NCI-H82 (cell line): ENCODE data around the gene GATA6.
"Not testable (repeated sequence)": the region's sequence is repeated elsewhere in the genome, so short reads cannot be mapped to it uniquely, and the experiment has no call there.

Source experiments
- DNase-seq: peaks from one replicate; lab custom pipeline; 2025; lab: John Stamatoyannopoulos, UW

The GATA6 gene

GRCh38 chr18:22182884-22183697, 13.7 kb downstream of the GATA6 start:
- no peak for DNase-seq

GRCh38 chr18:22183698-22184170, 14.3 kb downstream of the GATA6 start:
- no peak for DNase-seq

- DNase-seq, result not testable (repeated sequence)
Observed at GRCh38 chr18:22184573-22184972, 15.2 kb downstream of the GATA6 start.

- DNase-seq, result no peak
Observed at GRCh38 chr18:22185273-22185672, 15.9 kb downstream of the GATA6 start.

DNA sequence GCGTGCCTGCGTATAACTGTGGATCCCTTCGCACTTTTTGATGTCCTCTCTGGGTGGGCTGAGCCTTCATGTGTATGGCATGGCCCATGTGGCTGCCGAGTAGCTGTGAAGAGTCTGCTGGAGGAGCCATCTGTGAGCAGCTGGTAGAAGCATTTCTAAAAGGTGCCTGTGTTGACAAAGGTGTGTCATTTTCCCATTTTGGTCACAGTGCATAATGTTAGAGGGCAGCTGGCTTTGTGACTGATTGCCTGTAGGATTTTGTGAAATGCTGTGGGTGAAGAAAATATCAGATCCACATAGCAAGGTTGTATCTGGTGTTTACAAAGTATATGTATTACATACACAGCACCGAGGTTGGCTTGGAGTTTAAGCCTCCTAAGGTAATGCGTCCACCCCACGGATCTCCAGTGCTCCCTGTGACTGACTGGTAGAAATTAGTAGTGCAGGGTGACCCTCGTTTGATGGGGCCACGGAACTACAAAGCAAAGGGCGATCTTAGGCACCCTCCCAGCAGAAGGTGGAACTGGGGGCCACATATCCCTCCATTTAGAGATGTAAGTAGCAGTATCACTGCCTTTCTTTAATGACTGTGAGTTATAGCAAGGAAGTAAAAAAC, 16.5 kb downstream of the GATA6 start:
- no peak for DNase-seq

- no peak for DNase-seq
Observed at GRCh38 chr18:22186484-22186971, 17.1 kb downstream of the GATA6 start.

DNA sequence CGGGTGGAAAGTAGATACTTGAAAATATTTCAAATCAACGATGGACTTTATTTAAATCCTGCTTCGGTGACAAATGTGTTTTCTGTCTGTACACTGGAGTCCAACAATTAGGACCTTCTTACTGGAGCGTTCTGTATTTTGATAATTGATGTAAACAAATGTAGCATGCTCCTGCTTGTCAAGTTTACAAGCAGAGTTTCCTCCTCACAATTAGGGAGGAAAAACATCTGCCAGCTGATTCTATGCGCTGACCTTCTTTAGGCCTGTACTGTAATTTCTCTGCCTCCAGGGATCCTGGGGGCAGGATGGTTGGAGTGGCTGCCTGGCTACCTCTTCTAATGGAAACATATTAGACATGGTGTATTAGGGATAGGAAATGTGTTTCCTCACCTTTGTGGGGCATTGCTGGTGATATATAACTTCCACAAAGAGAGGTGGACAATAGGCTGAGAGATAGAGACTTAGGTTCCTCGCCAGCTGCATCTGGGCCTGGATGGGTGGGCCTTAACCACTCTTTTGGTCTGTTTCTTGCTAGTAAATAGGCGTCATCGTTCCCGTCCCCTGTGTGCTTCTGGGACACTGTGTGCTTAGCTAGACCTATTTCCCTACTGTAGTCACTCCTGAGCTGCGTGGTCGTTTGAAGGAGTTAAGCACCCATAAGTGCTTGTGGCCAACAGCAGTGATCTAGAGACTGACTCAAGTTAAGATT, 19.3 kb downstream of the GATA6 start:
- no peak for DNase-seq

DNA sequence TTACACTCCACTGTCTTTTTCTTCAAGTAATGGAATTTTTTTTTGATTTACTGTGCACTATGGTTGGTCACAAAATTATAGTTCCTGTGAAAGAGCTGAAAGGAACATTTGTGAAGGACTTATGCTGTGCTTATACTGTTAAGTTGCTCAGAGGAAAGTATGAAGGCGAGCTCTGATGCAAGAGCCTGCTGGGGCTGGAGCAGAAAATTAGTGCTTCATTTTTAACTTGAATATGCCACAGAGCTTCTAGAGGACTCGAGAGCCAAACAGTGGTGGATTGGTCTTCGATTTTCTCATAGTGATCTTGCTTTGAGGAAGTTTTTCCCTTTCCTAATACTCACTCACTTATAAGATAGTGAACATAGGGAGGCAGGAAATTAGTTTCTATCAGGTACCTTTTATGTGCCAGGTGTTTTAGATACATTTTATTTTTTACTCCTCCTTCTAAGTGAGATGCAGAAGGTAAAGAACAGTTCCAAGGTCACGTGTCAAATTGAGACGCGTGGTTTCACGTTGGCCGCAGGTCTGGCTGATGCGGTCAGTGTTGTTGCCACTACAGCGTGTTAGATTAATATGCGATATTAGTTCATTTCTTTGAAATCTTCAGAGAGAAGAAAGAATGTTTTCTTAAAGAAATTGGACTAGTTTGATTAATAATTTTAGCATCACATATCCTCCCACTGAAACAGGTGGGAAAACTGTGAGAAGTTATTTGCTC, 20.2 kb downstream of the GATA6 start:
- no peak for DNase-seq

DNA sequence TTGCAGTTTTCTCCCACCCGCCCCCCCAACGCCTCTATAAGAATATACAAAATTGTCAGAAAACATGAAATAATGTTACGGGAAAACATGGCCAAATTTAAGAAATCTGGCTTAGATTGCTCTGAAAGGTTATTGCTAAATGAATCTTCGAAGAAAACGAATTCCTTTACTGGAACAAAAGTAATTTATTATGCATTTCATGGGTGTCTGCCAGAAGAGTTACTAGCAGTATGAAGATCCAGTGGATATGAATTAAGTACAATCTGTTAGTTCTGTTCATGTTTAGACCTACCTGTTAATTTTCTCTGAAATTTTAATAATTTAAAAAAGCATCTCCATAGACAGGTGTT, 21.9 kb downstream of the GATA6 start:
- no peak for DNase-seq

GRCh38 chr18:22191923-22192322, 22.5 kb downstream of the GATA6 start:
- peak; percentile 83 for DNase-seq

DNA sequence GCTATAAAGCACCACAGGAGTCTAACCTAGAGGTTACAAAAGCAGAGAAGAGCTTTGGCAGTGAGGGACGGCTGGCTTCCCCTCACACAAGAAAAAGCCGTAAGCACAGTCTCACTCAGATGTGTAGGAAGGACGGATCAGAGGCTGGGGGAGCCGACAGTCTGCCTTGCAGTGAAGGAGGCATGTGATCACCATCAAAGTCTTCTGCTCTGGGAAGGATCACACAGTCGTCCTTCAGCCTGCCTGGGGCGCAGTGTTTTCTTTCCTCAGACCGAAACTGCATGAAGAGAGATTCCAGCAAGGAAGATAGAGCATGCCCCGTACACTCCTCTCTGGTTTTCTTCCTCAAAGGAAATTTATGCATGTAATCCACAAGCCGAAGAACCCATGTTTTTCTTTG, 24.1 kb downstream of the GATA6 start:
- DNase-seq, result no peak

- DNase-seq, result peak; percentile 22
Observed at GRCh38 chr18:22194151-22194598, 24.8 kb downstream of the GATA6 start.

DNA sequence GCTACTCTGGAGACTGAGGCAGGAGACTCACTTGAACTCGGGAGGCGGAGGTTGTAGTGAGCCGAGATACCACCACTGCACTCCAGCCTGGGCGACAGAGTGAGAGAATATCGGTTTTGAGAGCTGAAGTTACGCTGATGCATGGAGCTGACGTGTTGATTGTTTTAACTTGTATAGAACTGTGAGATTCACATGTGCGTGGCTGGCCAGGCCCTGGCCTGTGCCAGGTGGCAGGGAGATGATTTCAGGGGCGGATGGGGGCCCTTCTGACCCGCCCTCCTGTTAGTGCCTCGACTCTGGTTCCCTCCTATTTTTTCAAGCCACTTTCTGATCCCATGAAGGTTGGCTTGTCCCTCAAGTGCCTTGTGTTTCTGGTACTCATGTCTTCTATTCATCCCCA, 25.7 kb downstream of the GATA6 start:
- no peak for DNase-seq

GRCh38 chr18:22196943-22197342, 27.6 kb downstream of the GATA6 start:
- peak; percentile 28 for DNase-seq

GRCh38 chr18:22197668-22198067, 28.3 kb downstream of the GATA6 start:
- no peak for DNase-seq

- peak; percentile 32 for DNase-seq
Observed at GRCh38 chr18:22198163-22198562, 28.8 kb downstream of the GATA6 start.

GRCh38 chr18:22199005-22199404, 29.6 kb downstream of the GATA6 start:
- no peak for DNase-seq

GRCh38 chr18:22200611-22201225, 31.3 kb downstream of the GATA6 start:
- DNase-seq, result no peak

DNA sequence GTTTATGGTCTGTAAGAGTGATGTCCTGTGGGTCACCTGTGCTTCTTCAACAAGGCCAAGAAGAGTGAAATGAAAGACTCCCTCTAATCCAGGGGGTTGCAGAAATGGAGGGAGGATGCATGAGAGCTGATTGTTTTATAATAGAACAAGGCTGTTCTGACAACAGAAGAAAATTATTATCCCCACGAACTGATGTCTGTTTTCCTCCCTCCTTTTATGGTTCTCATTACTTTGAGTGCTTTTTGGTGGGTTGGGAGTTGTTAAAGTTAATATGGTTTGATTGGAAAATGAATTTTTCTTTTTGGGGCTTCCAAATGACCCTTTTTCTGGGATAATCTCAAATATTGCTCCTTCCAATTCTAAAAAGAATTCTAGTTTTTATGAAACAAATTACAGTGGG, 33.6 kb downstream of the GATA6 start:
- no peak for DNase-seq

DNA sequence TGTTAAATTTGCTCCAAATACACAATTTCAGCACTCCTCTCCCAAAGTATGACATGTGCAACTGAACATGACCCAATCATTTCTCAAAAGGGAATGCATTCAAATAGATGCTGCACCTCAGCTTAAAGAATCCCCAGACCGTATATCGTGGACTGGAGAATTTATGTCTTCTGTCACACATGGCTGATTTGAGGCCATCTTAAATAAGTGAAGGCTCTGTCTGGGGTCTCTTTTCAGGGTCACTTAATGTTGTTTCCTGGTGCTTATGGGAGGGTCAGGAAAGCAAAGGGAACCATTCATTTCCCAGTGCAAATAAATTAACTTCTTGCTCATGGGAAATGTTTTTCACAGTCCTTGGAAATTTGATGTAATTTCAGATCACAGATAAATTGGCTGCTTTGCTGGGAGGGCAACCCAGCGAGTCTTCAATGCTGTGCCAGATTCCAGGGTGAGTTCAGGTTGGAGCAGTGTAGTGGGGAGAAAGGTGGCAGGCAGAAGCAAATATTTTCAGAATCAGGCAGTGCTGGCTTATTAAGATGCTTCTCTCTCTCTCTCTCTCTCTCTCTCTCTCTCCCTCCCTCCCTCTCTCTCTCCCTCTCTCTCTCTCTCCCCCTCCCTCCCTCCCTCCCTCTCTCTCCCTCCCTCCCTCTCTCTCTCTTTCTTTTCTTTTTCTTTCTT, 34.3 kb downstream of the GATA6 start:
- DNase-seq, result no peak

- DNase-seq, result no peak
Observed at GRCh38 chr18:22204214-22204536, 34.8 kb downstream of the GATA6 start.
